WERI-Rb-1 (cell line): ENCODE measurements around the gene PPT2.

Source experiments
- DNase-seq: peaks from one replicate; pipeline ENCODE4 v3.0.0-alpha.2; 2020
- H3K27ac ChIP-seq: fragments of 250-450 bp; sonication (Bioruptor Pico); 2 replicates; pipeline ENCODE4 v1.5.1; 2020; ENCODE audit warnings: mild to moderate bottlenecking, moderate library complexity
- H3K27me3 ChIP-seq: fragments of 250-450 bp; sonication (Bioruptor Pico); 2 replicates; pipeline ENCODE4 v1.5.1; 2021; ENCODE audit warnings: mild to moderate bottlenecking, low read depth, moderate library complexity; ENCODE audit not compliant: insufficient read depth, severe bottlenecking
- H3K36me3 ChIP-seq: fragments of 250-450 bp; sonication (Bioruptor Pico); 2 replicates; pipeline ENCODE4 v1.5.1; 2020; ENCODE audit warnings: mild to moderate bottlenecking, moderate library complexity
- H3K4me3 ChIP-seq: 2 replicates; pipeline ENCODE4 v1.5.1; 2011; ENCODE audit warnings: low read depth, mild to moderate bottlenecking, control low read depth, low read length
- H3K9me3 ChIP-seq: fragments of 250-450 bp; sonication (Bioruptor Pico); 2 replicates; pipeline ENCODE4 v1.5.1; 2021; ENCODE audit warnings: mild to moderate bottlenecking, moderate library complexity; ENCODE audit not compliant: severe bottlenecking
- TF ChIP-seq, protein P1 (sequence below): IDR thresholded peaks from 2 replicates; pipeline ENCODE4 v1.5.1; 2011; ENCODE audit warnings: low read depth, mild to moderate bottlenecking, control low read depth, inconsistent platforms, low read length

PPT2 gene

DNA sequence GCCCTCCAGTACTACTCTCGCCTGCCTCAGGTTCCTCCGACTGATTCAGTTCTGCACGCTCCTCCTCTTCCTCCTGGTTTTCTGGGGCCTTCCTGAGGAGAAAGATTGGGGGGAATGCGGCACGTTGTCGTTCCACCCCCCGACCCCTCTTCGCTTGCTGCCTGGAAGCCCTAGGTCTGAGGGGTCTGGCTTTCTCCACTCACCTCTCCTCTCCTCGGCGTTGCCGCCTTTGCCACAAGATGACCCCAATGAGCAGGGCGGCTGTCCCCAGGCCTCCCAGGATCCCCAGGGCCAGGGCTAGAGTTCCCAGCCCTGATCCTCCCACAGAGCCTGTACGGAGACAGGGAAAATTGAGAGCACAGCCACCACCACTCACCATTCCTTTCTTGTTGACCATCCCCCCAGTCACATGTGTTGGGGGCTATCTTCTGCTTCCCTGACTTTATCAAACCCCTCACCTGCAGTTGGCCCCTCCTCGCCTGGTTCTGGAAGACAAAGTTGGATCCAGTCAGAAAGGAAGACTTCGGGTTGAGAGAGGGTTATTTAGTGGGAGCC lies 27.3 kb downstream of the PPT2 start:
- Histone ChIP-seq H3K27ac (no peak overlapping the region), H3K36me3 (peaks cover 52% of the 10 kb centered on the region), H3K27me3 (no peaks in the 10 kb centered on the region), H3K4me3 (no peak overlapping the region), H3K9me3 (no peaks in the 10 kb centered on the region)
- DNase-seq: no peak
- TF ChIP-seq, protein P1, sequence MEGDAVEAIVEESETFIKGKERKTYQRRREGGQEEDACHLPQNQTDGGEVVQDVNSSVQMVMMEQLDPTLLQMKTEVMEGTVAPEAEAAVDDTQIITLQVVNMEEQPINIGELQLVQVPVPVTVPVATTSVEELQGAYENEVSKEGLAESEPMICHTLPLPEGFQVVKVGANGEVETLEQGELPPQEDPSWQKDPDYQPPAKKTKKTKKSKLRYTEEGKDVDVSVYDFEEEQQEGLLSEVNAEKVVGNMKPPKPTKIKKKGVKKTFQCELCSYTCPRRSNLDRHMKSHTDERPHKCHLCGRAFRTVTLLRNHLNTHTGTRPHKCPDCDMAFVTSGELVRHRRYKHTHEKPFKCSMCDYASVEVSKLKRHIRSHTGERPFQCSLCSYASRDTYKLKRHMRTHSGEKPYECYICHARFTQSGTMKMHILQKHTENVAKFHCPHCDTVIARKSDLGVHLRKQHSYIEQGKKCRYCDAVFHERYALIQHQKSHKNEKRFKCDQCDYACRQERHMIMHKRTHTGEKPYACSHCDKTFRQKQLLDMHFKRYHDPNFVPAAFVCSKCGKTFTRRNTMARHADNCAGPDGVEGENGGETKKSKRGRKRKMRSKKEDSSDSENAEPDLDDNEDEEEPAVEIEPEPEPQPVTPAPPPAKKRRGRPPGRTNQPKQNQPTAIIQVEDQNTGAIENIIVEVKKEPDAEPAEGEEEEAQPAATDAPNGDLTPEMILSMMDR: no peak

DNA sequence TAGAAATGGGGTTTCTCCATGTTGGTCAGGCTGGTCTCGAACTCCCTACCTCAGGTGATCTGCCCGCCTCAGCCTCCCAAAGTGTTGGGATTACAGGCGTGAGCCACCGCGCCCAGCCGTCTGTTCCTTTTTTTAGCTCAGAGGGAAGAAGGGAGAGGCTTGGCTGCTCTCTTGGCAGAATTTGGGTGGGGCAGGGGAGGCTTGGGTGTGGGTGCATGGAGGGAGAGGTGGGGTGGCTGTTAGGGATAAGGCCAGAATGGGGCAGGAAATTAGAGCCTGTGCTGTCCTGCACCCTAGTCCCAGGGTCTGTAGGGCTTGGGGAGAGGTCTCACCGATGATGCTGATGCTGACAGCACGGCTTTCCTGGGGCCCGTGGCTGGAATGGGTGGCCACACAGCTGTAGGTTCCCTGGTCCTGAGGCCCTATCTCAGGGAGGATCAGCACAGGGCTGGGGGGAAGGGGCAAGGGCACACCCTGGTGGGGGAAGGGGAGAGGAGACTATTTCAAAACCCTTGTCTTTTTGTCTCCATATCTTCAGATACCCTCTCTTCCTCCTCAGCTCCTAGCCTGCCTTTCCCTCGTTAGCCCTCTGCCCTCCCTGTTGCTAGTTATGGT lies 28.1 kb downstream of the PPT2 start:
- Histone ChIP-seq H3K9me3 (no peaks in the 10 kb centered on the region), H3K4me3 (no peak overlapping the region), H3K27ac (peak overlapping the region; percentile 25; the same call in 1 of the 2 replicates), H3K27me3 (no peaks in the 10 kb centered on the region), H3K36me3 (peaks cover 60% of the 10 kb centered on the region)
- TF ChIP-seq, protein P1: no peak
- no peak for DNase-seq

DNA sequence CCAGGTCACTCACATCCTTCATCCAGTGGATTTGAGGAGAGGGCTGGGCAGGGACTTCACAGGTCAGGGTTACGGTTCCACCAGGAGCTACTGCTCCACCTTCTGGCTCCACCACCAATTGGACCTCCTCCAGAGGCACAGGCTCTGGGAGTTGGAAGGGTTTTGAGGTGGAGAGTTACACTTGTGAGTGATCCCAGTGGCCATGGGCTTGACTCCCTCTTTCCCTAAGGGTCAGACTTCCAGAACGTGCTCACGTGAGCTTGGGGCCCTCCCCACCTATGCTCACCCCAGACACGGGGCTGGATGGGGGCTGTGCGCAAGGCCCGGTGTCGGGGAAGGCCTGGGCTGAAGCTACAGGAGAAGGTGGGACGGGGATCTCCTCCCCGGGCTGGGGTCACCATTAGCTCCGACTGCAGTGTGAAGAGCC lies 28.6 kb downstream of the PPT2 start:
- Histone ChIP-seq H3K36me3 (peaks cover 65% of the 10 kb centered on the region), H3K4me3 (no peak overlapping the region), H3K9me3 (no peaks in the 10 kb centered on the region), H3K27me3 (no peaks in the 10 kb centered on the region), H3K27ac (peak overlapping the region; percentile 25; the same call in 1 of the 2 replicates)
- TF ChIP-seq, protein P1: no peak
- no peak for DNase-seq

DNA sequence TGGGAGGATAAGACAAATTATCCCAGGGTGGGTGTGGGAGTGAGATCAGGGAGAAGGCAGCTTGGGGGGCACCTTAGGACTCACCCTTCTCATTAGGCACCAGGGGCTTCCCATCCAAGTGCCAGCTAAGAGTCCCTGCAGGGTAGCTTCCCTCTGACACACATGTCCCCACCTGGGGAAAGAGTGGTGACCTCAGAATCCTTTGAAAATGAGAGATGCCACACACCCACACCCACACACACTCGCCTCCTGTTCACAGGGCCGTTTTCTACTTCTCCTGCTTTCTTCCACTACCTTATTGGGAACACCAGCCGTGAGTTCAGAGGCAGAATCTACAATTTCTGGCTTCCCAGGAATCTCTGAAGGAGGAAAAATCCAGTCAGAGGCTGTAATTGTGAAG lies 29.1 kb downstream of the PPT2 start:
- H3K9me3 ChIP-seq: no peaks in the 10 kb centered on the region
- DNase-seq: no peak
- no peak overlapping the region; the same call in 1 of the 2 replicates for H3K27ac ChIP-seq
- no peaks in the 10 kb centered on the region for H3K27me3 ChIP-seq
- H3K4me3 ChIP-seq: no peak overlapping the region
- TF ChIP-seq, protein P1: no peak
- H3K36me3 ChIP-seq: peaks cover 70% of the 10 kb centered on the region

DNA sequence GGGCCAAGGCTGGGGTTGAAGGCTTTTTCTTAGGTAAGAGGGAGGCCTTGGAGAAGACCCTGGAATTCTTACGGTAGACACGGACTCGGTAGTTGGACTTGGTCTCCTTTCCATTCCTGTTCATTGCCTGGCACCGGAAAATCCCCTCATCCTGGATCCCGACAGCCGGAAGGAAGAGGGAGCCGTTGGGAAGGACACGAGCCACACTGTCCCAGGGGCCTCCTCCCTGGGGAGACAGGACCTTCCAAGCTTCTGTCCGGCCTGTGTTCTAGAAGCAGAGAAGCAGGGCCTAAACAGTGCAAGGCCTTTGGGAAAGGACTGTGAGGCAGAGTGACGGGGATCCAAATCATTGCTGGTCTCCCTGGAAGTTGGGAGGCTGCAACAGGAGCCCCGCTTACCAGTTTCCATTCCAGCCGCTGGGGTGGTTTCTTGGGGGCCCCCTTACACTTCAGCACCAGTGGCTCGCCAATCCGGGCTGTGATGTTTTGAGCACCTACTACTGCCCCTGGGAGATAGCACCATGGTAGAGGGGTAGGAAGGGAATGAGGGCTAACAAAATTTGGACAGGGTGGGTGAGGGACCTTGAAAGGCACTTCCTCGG lies 29.6 kb downstream of the PPT2 start:
- DNase-seq: no peak
- H3K36me3 ChIP-seq: peaks cover 75% of the 10 kb centered on the region
- H3K27ac ChIP-seq: no peak overlapping the region; the same call in 1 of the 2 replicates
- H3K9me3 ChIP-seq: no peaks in the 10 kb centered on the region
- H3K4me3 ChIP-seq: no peak overlapping the region
- H3K27me3 ChIP-seq: no peaks in the 10 kb centered on the region
- TF ChIP-seq, protein P1: no peak
